ENCODE data around the gene KRTAP24-1.

DNA sequence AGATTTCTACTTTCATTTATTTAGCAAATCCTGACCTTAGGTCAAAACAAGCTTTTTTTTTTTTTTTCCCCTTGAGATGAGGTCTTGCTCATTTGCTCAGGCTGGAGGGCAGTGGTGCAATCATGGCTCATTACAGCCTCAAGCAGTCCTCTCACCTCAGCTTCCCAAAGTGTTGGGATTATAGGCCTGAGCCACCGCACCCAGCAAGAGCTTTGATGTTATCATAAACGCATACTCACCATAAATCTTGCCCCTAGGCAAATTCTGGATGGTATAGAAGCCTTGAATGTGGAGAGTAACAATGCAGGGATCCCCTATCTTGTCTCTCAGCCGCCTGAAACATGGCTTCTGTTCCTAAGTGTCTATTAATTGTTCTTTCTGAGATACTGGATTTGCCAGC is 42.1 kb downstream of the KRTAP24-1 start:
- TF ChIP-seq EZH2phosphoT487 (IDR thresholded peaks at IDR 0.05; ENCODE audit: low read depth, severe bottlenecking, unreplicated experiment) (no peak), EZH2 (IDR thresholded peaks at IDR 0.05; ENCODE audit: borderline replicate concordance) (no peak)
- TF ChIP-seq, protein P1, sequence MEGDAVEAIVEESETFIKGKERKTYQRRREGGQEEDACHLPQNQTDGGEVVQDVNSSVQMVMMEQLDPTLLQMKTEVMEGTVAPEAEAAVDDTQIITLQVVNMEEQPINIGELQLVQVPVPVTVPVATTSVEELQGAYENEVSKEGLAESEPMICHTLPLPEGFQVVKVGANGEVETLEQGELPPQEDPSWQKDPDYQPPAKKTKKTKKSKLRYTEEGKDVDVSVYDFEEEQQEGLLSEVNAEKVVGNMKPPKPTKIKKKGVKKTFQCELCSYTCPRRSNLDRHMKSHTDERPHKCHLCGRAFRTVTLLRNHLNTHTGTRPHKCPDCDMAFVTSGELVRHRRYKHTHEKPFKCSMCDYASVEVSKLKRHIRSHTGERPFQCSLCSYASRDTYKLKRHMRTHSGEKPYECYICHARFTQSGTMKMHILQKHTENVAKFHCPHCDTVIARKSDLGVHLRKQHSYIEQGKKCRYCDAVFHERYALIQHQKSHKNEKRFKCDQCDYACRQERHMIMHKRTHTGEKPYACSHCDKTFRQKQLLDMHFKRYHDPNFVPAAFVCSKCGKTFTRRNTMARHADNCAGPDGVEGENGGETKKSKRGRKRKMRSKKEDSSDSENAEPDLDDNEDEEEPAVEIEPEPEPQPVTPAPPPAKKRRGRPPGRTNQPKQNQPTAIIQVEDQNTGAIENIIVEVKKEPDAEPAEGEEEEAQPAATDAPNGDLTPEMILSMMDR (IDR thresholded peaks at IDR 0.05; ENCODE audit: poor library complexity) = no peak

All from hepatocyte (in vitro differentiated cells).